NCI-H748 (cell line): ENCODE data around the gene C6.
"Not testable (repeated sequence)": the region's sequence is repeated elsewhere in the genome, so short reads cannot be mapped to it uniquely, and the experiment has no call there.

Source experiments
- DNase-seq: peaks from one replicate; lab custom pipeline; 2025; ENCODE audit not compliant: unreplicated experiment; lab: John Stamatoyannopoulos, UW

C6 gene

GRCh38 chr5:41200506-41200905 is 12.8 kb downstream of the C6 start:
- DNase-seq = no peak

GRCh38 chr5:41199660-41200059 is 13.7 kb downstream of the C6 start:
- DNase-seq = no peak

GRCh38 chr5:41196197-41196596 is 17.1 kb downstream of the C6 start:
- DNase-seq = no peak

- DNase-seq = no peak
Observed at GRCh38 chr5:41195228-41195627, 18.1 kb downstream of the C6 start.

- DNase-seq = no peak
Observed at GRCh38 chr5:41194339-41194738, 19.0 kb downstream of the C6 start.

- DNase-seq = peak; percentile 40
Observed at GRCh38 chr5:41193456-41194205, 19.7 kb downstream of the C6 start.

- DNase-seq = no peak
Observed at GRCh38 chr5:41191249-41191648, 22.1 kb downstream of the C6 start.

GRCh38 chr5:41186143-41186542 is 27.2 kb downstream of the C6 start:
- DNase-seq = no peak

GRCh38 chr5:41183331-41183730 is 30.0 kb downstream of the C6 start:
- DNase-seq = not testable (repeated sequence)

GRCh38 chr5:41182666-41183065 is 30.7 kb downstream of the C6 start:
- DNase-seq = no peak

- no peak for DNase-seq
Observed at GRCh38 chr5:41181691-41182564, 31.4 kb downstream of the C6 start.

- DNase-seq = no peak
Observed at GRCh38 chr5:41176952-41177351, 36.4 kb downstream of the C6 start.

- no peak for DNase-seq
Observed at GRCh38 chr5:41172012-41172411, 41.3 kb downstream of the C6 start.

- no peak for DNase-seq
Observed at GRCh38 chr5:41161271-41161670, 52.1 kb downstream of the C6 start.

- DNase-seq = no peak
Observed at GRCh38 chr5:41157272-41157894, 55.9 kb downstream of the C6 start.

GRCh38 chr5:41156739-41157138 is 56.6 kb downstream of the C6 start:
- no peak for DNase-seq

- no peak for DNase-seq
Observed at GRCh38 chr5:41154491-41154890, 58.8 kb downstream of the C6 start.

GRCh38 chr5:41151564-41151963 is 61.8 kb downstream of the C6 start:
- DNase-seq = no peak

- no peak for DNase-seq
Observed at GRCh38 chr5:41148448-41148847, 64.9 kb downstream of the C6 start.

GRCh38 chr5:41145306-41145705 is 68.0 kb downstream of the C6 start:
- no peak for DNase-seq

GRCh38 chr5:41143131-41143901 is 70.0 kb downstream of the C6 start:
- DNase-seq = no peak
